Sigmoid colon (tissue), 7 donors: ENCODE measurements around the gene SEMA7A. TPM values are rescaled to one million over a fixed set of nuclear protein-coding genes. Genes with fewer than 3 reads are reported as not detected.

Experiments used
- DNase-seq: peaks from one replicate; pipeline ENCODE4 v3.0.0-alpha.2; 2019
- H3K27ac ChIP-seq, 4 donors: fragments of 200-600 bp; sonication (generic); one replicate each; pipeline ENCODE4 v1.5.1; 2016 to 2019; ENCODE audit warnings: mild to moderate bottlenecking in 1 of 4
- H3K27me3 ChIP-seq, 3 donors: fragments of 200-600 bp; sonication (generic); one replicate each; pipeline ENCODE4 v1.5.1; 2019; ENCODE audit warnings: mild to moderate bottlenecking in 1 of 3
- H3K36me3 ChIP-seq, 4 donors: fragments of 200-600 bp; sonication (generic); one replicate each; pipeline ENCODE4 v1.5.1; 2016 to 2019
- H3K4me1 ChIP-seq, 4 donors: fragments of 200-600 bp; sonication (generic); one replicate each; pipeline ENCODE4 v1.5.1; 2017 to 2019
- H3K4me3 ChIP-seq, 4 donors: fragments of 200-600 bp; sonication (generic); one replicate each; pipeline ENCODE4 v1.5.1; 2017 to 2019; ENCODE audit warnings: mild to moderate bottlenecking in 2 of 4, moderate library complexity in 1 of 4
- H3K9me3 ChIP-seq, 4 donors: fragments of 200-600 bp in 3 of 4; sonication (generic) in 3 of 4; one replicate each; pipeline versions ENCODE4 v1.5.1 to v1.6.1; 2013 to 2019
- CTCF ChIP-seq, 4 experiments: fragments of 450-650 bp in 3 of 4; fragments of 200-600 bp in 1 of 4; IDR thresholded peaks; one replicate each; pipeline ENCODE4 v1.5.1; 2016 to 2019; ENCODE audit warnings: antibody characterized with exemption in 4 of 4, mild to moderate bottlenecking in 3 of 4, moderate library complexity in 2 of 4
- EP300 ChIP-seq, 4 donors: sonication (generic); formaldehyde crosslinking; IDR thresholded peaks; one replicate each; pipeline ENCODE4 v1.6.1; 2017; ENCODE audit warnings: antibody characterized with exemption in 4 of 4
- POLR2A ChIP-seq, 2 donors: fragments of 450-650 bp; IDR thresholded peaks; one replicate each; pipeline ENCODE4 v1.6.1; 2016; ENCODE audit warnings: antibody characterized with exemption in 2 of 2, mild to moderate bottlenecking in 2 of 2, moderate library complexity in 2 of 2
- POLR2AphosphoS5 ChIP-seq, 4 donors: sonication (generic); formaldehyde crosslinking; IDR thresholded peaks; one replicate each; pipeline ENCODE4 v1.6.1; 2017; ENCODE audit warnings: antibody characterized with exemption in 4 of 4
- WGBS, 2 donors: extraction: QIAGEN DNeasy Blood & Tissue Kit; methylation state at CpG; one replicate each; pipeline ENCODE4 v1.1.7; 2013; 5-methylcytosine and 5-hydroxymethylcytosine counted together
- intact Hi-C: fragments of 100-400 bp; cut with DNase I; formaldehyde crosslinking; loops from one replicate; pipeline ENCODE4 v1.15.1; 2023
- polyA plus RNA-seq, 3 donors: library from polyadenylated mRNA; stranded (reverse); fragments of 200-250 nt; gene quantifications; one replicate each; pipeline ENCODE4 v1.2.3, GENCODE V29; 2013
- total RNA-seq, 4 donors: library from RNA; depleted of rRNA; stranded (reverse); fragments of >200 nt; gene quantifications; one replicate each; pipeline ENCODE4 v1.1.0, GENCODE V29; 2016
- donor health status: healthy with polysubstance abuse.
- donor health status: Bipolar disorder and iron deficiency.
- donor health status: healthy.

Gene SEMA7A
- total and polyA plus RNA-seq, 7 donors = 0.28 to 9.8 (median 1.2) TPM; not detected in 1

- no peak overlapping the region for H3K27ac ChIP-seq
Measured at GRCh38 chr15:74406517-74406916, 27.2 kb downstream of the SEMA7A start.

GRCh38 chr15:74405823-74406222 lies 27.9 kb downstream of the SEMA7A start:
- H3K4me1 ChIP-seq = no peaks in the 10 kb centered on the region
- WGBS, 2 donors = 81 to 89% methylated on average over 7 of the region's 7 CpGs
- intact Hi-C loops = no loop called here
- H3K36me3 ChIP-seq = no peaks in the 10 kb centered on the region
- no peak overlapping the region for H3K4me3 ChIP-seq
- H3K27ac ChIP-seq = no peak overlapping the region
- TF ChIP-seq CTCF (IDR thresholded peaks at IDR 0.05) = no peak
- no peak for TF ChIP-seq EP300 (IDR thresholded peaks at IDR 0.05)
- no peak for TF ChIP-seq POLR2AphosphoS5 (IDR thresholded peaks at IDR 0.05)
- no peak for TF ChIP-seq POLR2A (IDR thresholded peaks at IDR 0.05)
- no peaks in the 10 kb centered on the region for H3K9me3 ChIP-seq
- H3K27me3 ChIP-seq = peaks cover 0 to 18% (median 0%) of the 10 kb centered on the region in 3 donors
- no peak for DNase-seq

More at GRCh38 chr15:74406517-74406916, 27.2 kb downstream of the SEMA7A start:
- no peaks in the 10 kb centered on the region for H3K36me3 ChIP-seq
- H3K27me3 ChIP-seq = peaks cover 0 to 11% (median 0%) of the 10 kb centered on the region in 3 donors
- 87 to 89% methylated on average over 4 of the region's 4 CpGs for WGBS, 2 donors
- no peak overlapping the region for H3K4me3 ChIP-seq
- no peaks in the 10 kb centered on the region for H3K4me1 ChIP-seq
- no peak for DNase-seq
- intact Hi-C loops = no loop called here
- TF ChIP-seq POLR2A (IDR thresholded peaks at IDR 0.05) = no peak
- no peak for TF ChIP-seq CTCF (IDR thresholded peaks at IDR 0.05)
- TF ChIP-seq POLR2AphosphoS5 (IDR thresholded peaks at IDR 0.05) = no peak
- no peak for TF ChIP-seq EP300 (IDR thresholded peaks at IDR 0.05)
- H3K9me3 ChIP-seq = no peaks in the 10 kb centered on the region

- TF ChIP-seq POLR2A (IDR thresholded peaks at IDR 0.05) (no peak), CTCF (IDR thresholded peaks at IDR 0.05) (no peak), POLR2AphosphoS5 (IDR thresholded peaks at IDR 0.05) (no peak), EP300 (IDR thresholded peaks at IDR 0.05) (no peak)
- Histone ChIP-seq H3K27ac (no peak overlapping the region), H3K27me3 (peaks cover 0 to 31% (median 0%) of the 10 kb centered on the region in 3 donors), H3K9me3 (no peaks in the 10 kb centered on the region), H3K4me1 (no peaks in the 10 kb centered on the region), H3K4me3 (no peak overlapping the region), H3K36me3 (no peaks in the 10 kb centered on the region)
- WGBS, 2 donors = 40 to 73% methylated on average over 16 of the region's 16 CpGs
- intact Hi-C loops = no loop called here
- no peak for DNase-seq
Measured at GRCh38 chr15:74403991-74404563, 29.7 kb downstream of the SEMA7A start.

- H3K27ac ChIP-seq = no peak overlapping the region
Measured at GRCh38 chr15:74403588-74403919, 30.2 kb downstream of the SEMA7A start.

More at GRCh38 chr15:74403588-74403919, 30.2 kb downstream of the SEMA7A start:
- H3K9me3 ChIP-seq = no peaks in the 10 kb centered on the region
- no peaks in the 10 kb centered on the region for H3K4me1 ChIP-seq
- no peak overlapping the region for H3K4me3 ChIP-seq
- H3K36me3 ChIP-seq = no peaks in the 10 kb centered on the region
- TF ChIP-seq CTCF (IDR thresholded peaks at IDR 0.05) (no peak), POLR2AphosphoS5 (IDR thresholded peaks at IDR 0.05) (no peak), POLR2A (IDR thresholded peaks at IDR 0.05) (no peak), EP300 (IDR thresholded peaks at IDR 0.05) (no peak)
- DNase-seq = no peak
- 71 to 87% methylated on average over 10 of the region's 10 CpGs for WGBS, 2 donors
- intact Hi-C loops = no loop called here
- peaks cover 0 to 31% (median 0%) of the 10 kb centered on the region in 3 donors for H3K27me3 ChIP-seq
